ENCODE results near the gene BDKRB1.

Gene BDKRB1

GRCh38 chr14:96208739-96209138 lies 47.3 kb upstream of the BDKRB1 start:
- no peak for TF ChIP-seq CTCF (IDR thresholded peaks at IDR 0.05; ENCODE audit: low read depth, low read length, poor library complexity, severe bottlenecking)
- TF ChIP-seq EZH2phosphoT487 (IDR thresholded peaks at IDR 0.05; ENCODE audit: borderline replicate concordance, low read length): no peak
- Histone ChIP-seq H3K4me3 (ENCODE audit: low read length) (no peak overlapping the region), H3K27me3 (ENCODE audit: control insufficient read depth, low read length) (no peaks in the 10 kb centered on the region), H3K9me3 (ENCODE audit: control insufficient read depth, insufficient read depth, low read length) (no peaks in the 10 kb centered on the region), H3K79me2 (ENCODE audit: control insufficient read depth, low read length) (no peaks in the 10 kb centered on the region), H4K20me1 (ENCODE audit: control insufficient read depth, insufficient read depth, low read depth, low read length) (no peaks in the 10 kb centered on the region), H3K4me2 (ENCODE audit: low read length) (no peak overlapping the region), H3K4me1 (ENCODE audit: control insufficient read depth, low read length) (peaks cover 12% of the 10 kb centered on the region), H3K27ac (ENCODE audit: low read depth, low read length) (no peak overlapping the region), H3K36me3 (ENCODE audit: control insufficient read depth, low read length) (no peaks in the 10 kb centered on the region), H3K9me2 (replicated peaks; ENCODE audit: control insufficient read depth, low read length) (no peaks in the 10 kb centered on the region), H3F3A (ENCODE audit: control insufficient read depth, insufficient read depth) (no peaks in the 10 kb centered on the region)

- no peak for TF ChIP-seq CTCF (IDR thresholded peaks at IDR 0.05; ENCODE audit: low read depth, low read length, poor library complexity, severe bottlenecking)
- no peak for TF ChIP-seq EZH2phosphoT487 (IDR thresholded peaks at IDR 0.05; ENCODE audit: borderline replicate concordance, low read length)
- peaks cover 3% of the 10 kb centered on the region; the same call in 1 of the 2 replicates for H3K4me1 ChIP-seq (ENCODE audit: control insufficient read depth, low read length)
- H3K4me3 ChIP-seq (ENCODE audit: low read length): no peak overlapping the region
- no peaks in the 10 kb centered on the region for H3F3A ChIP-seq (ENCODE audit: control insufficient read depth, insufficient read depth)
- H4K20me1 ChIP-seq (ENCODE audit: control insufficient read depth, insufficient read depth, low read depth, low read length): no peaks in the 10 kb centered on the region
- H3K36me3 ChIP-seq (ENCODE audit: control insufficient read depth, low read length): no peaks in the 10 kb centered on the region
- no peak overlapping the region for H3K27ac ChIP-seq (ENCODE audit: low read depth, low read length)
- no peaks in the 10 kb centered on the region for H3K9me2 ChIP-seq (replicated peaks; ENCODE audit: control insufficient read depth, low read length)
- H3K4me2 ChIP-seq (ENCODE audit: low read length): no peak overlapping the region
- H3K27me3 ChIP-seq (ENCODE audit: control insufficient read depth, low read length): no peaks in the 10 kb centered on the region
- no peaks in the 10 kb centered on the region for H3K9me3 ChIP-seq (ENCODE audit: control insufficient read depth, insufficient read depth, low read length)
- no peaks in the 10 kb centered on the region for H3K79me2 ChIP-seq (ENCODE audit: control insufficient read depth, low read length)
Observed at GRCh38 chr14:96212140-96212539, 43.9 kb upstream of the BDKRB1 start.

- no peaks in the 10 kb centered on the region for H3K9me2 ChIP-seq (replicated peaks; ENCODE audit: control insufficient read depth, low read length)
- no peaks in the 10 kb centered on the region for H3K79me2 ChIP-seq (ENCODE audit: control insufficient read depth, low read length)
- no peak overlapping the region for H3K4me3 ChIP-seq (ENCODE audit: low read length)
- H4K20me1 ChIP-seq (ENCODE audit: control insufficient read depth, insufficient read depth, low read depth, low read length): no peaks in the 10 kb centered on the region
- H3F3A ChIP-seq (ENCODE audit: control insufficient read depth, insufficient read depth): no peaks in the 10 kb centered on the region
- H3K27me3 ChIP-seq (ENCODE audit: control insufficient read depth, low read length): no peaks in the 10 kb centered on the region
- no peaks in the 10 kb centered on the region for H3K36me3 ChIP-seq (ENCODE audit: control insufficient read depth, low read length)
- no peak overlapping the region for H3K4me2 ChIP-seq (ENCODE audit: low read length)
- H3K4me1 ChIP-seq (ENCODE audit: control insufficient read depth, low read length): peaks cover 3% of the 10 kb centered on the region; the same call in 1 of the 2 replicates
- no peak for TF ChIP-seq EZH2phosphoT487 (IDR thresholded peaks at IDR 0.05; ENCODE audit: borderline replicate concordance, low read length)
- H3K9me3 ChIP-seq (ENCODE audit: control insufficient read depth, insufficient read depth, low read length): no peaks in the 10 kb centered on the region
- H3K27ac ChIP-seq (ENCODE audit: low read depth, low read length): no peak overlapping the region
Observed at GRCh38 chr14:96212896-96213295, 43.1 kb upstream of the BDKRB1 start.

- H3K4me1 ChIP-seq (ENCODE audit: control insufficient read depth, low read length): peaks cover 3% of the 10 kb centered on the region; the same call in 1 of the 2 replicates
- no peaks in the 10 kb centered on the region for H3K9me3 ChIP-seq (ENCODE audit: control insufficient read depth, insufficient read depth, low read length)
- no peaks in the 10 kb centered on the region for H3K9me2 ChIP-seq (replicated peaks; ENCODE audit: control insufficient read depth, low read length)
- H3K27me3 ChIP-seq (ENCODE audit: control insufficient read depth, low read length): no peaks in the 10 kb centered on the region
- H3K36me3 ChIP-seq (ENCODE audit: control insufficient read depth, low read length): no peaks in the 10 kb centered on the region
- H3F3A ChIP-seq (ENCODE audit: control insufficient read depth, insufficient read depth): no peaks in the 10 kb centered on the region
- H3K27ac ChIP-seq (ENCODE audit: low read depth, low read length): no peak overlapping the region
- no peaks in the 10 kb centered on the region for H3K79me2 ChIP-seq (ENCODE audit: control insufficient read depth, low read length)
- H3K4me2 ChIP-seq (ENCODE audit: low read length): no peak overlapping the region
- no peak overlapping the region for H3K4me3 ChIP-seq (ENCODE audit: low read length)
- TF ChIP-seq CTCF (IDR thresholded peaks at IDR 0.05; ENCODE audit: low read depth, low read length, poor library complexity, severe bottlenecking): no peak
- TF ChIP-seq EZH2phosphoT487 (IDR thresholded peaks at IDR 0.05; ENCODE audit: borderline replicate concordance, low read length): no peak
- H4K20me1 ChIP-seq (ENCODE audit: control insufficient read depth, insufficient read depth, low read depth, low read length): no peaks in the 10 kb centered on the region
Observed at GRCh38 chr14:96213871-96214465, 42.0 kb upstream of the BDKRB1 start.

Measured in DOHH2 (cell line).